Astrocyte (in vitro differentiated cells and primary cell): ENCODE data around the gene PARVB.

ENCODE experiments used
- CTCF ChIP-seq: IDR thresholded peaks from 2 replicates; pipeline ENCODE4 v1.5.1; 2011; ENCODE audit warnings: low read depth, mild to moderate bottlenecking, inconsistent platforms, low read length, moderate library complexity; ENCODE audit not compliant: insufficient read depth
- EZH2 ChIP-seq: IDR thresholded peaks from 2 replicates; pipeline ENCODE4 v1.6.1; 2012; ENCODE audit warnings: mild to moderate bottlenecking, low read length, inconsistent platforms; ENCODE audit not compliant: insufficient read depth

DNA sequence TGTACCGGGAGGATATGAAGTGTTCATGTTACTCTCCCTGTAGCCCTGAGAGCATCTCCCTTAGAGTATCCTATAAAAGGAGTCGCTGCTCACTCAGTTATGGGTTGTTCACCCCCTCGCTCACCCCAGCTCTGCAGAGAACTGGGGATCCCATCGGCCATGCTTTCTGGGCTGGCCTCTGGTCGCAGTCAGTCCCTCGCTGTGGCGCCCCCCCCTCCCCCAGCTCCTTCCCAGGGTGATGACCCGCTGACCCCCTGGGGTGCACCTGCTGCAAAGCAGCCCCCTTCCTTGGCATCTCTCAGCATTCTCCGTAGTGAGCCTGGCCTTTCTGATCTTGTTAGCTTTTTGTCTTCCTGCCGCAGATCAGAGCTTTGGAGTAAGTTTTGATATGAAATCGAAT lies 146.4 kb downstream of the PARVB start:
- no peak for TF ChIP-seq CTCF
- TF ChIP-seq EZH2, result no peak
